Measurements from ENCODE around the gene EPHB4. TPM values are rescaled to one million over a fixed set of nuclear protein-coding genes. Genes with fewer than 3 reads are reported as not detected.

EPHB4 gene
- total RNA-seq: 1 to 10 TPM; 4.1 to 6.4 TPM

DNA sequence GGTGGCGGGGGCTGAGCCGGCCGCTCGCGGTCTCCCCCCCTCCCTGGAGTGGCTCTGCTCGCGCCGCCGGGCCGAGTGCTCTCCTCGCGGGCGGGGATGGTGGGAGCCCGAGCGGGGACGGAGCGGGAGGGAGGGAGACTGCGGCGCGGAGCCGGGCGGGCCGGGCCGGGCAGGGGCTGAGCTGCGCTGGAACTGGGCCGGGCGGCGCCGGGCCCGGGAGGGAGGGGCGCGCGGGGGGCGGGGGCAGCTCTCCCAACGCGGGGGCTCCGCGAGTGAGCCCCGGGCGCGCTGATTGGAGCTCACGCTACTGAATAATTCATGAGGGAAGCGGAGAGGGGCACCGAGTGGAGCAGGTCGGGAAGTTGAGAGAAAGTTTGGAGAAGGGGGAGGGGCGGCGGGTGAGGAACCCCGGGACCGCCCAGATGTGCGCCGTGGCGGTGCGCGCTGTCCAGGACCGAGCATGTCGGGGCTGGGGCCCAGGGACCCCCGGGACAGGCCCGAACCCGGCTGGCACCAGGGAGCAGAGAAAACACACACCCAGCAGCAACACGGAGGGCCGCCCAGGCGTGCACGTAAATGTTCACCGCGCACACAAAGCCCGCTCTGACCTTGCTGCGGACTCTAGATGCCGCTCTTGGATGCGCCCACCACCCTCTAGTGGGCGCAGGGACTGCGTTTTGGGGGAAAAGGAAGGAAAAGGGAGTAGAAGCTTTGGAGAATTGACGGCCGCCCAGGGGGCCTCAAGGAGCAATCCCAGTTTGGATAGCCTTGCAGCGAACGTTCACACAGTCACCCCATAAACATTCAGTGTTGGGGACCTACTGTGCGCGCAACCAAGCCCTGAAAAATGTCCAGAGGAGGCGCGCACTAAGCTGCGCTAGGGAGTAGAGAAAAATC is at the start of gene EPHB4:
TSS of gene EPHB4 (minus strand) at position 194 of the 897 bp plus-strand sequence. CDS start 493 bp downstream, outside the sequence.
- peaks cover 41% of the 10 kb centered on the region for H3K27me3 Mint-ChIP-seq
- peaks cover 16% of the 10 kb centered on the region for H3K4me1 Mint-ChIP-seq
- H3K27ac Mint-ChIP-seq: no peak within 1 kb of the TSS
- peak; percentile 9 for ATAC-seq (replicated peaks)
- no peaks in the 10 kb centered on the region for H3K9me3 Mint-ChIP-seq
- peaks cover 11% of the 10 kb centered on the region for H3K36me3 Mint-ChIP-seq (ENCODE audit: low read depth)
- peak within 1 kb of the TSS; percentile 68 for H3K4me3 Mint-ChIP-seq

DNA sequence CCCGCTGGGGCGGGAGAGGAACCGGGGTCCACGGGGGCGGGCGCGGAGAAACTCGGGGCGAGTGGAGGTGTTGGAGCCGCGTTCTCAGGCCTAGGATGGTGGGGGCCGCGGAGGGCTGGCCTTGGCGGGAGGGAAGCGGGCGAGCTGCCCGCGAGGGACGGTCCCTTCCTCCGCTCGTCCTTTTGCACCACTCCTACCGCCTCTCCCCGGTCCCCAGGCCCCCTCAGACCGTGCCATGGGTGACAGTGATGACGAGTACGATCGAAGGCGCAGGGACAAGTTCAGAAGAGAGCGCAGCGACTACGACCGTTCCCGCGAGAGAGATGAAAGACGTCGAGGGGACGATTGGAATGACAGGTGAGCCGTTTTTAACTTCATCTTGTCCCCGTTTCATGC is 48.0 kb upstream of the EPHB4 start:
- Mint-ChIP-seq H3K4me1 (peaks cover 19% of the 10 kb centered on the region), H3K4me3 (peak overlapping the region; percentile 97), H3K27me3 (no peaks in the 10 kb centered on the region), H3K27ac (peak overlapping the region; percentile 99), H3K36me3 (ENCODE audit: low read depth) (peaks cover 99% of the 10 kb centered on the region), H3K9me3 (no peaks in the 10 kb centered on the region)
- peak; percentile 53 for ATAC-seq (replicated peaks)

GRCh38 chr7:100874577-100875355 is 47.4 kb upstream of the EPHB4 start, which contains the start of gene SRRT:
Gene SRRT (plus strand): TSS chr7:100875103. CDS start chr7:100875591, 488 bp downstream.
- Mint-ChIP-seq H3K4me3 (peak within 1 kb of the TSS; percentile 97), H3K36me3 (ENCODE audit: low read depth) (peaks cover 94% of the 10 kb centered on the region), H3K9me3 (no peaks in the 10 kb centered on the region), H3K27ac (peak within 1 kb of the TSS; percentile 99), H3K4me1 (peaks cover 15% of the 10 kb centered on the region), H3K27me3 (no peaks in the 10 kb centered on the region)
- ATAC-seq (replicated peaks): peak; percentile 96

GRCh38 chr7:100874300-100874576 is 46.9 kb upstream of the EPHB4 start:
- Mint-ChIP-seq H3K9me3 (no peaks in the 10 kb centered on the region), H3K4me3 (peak overlapping the region; percentile 97), H3K27ac (peak overlapping the region; percentile 99), H3K4me1 (peaks cover 12% of the 10 kb centered on the region), H3K27me3 (no peaks in the 10 kb centered on the region), H3K36me3 (ENCODE audit: low read depth) (peaks cover 88% of the 10 kb centered on the region)
- no peak for ATAC-seq (replicated peaks)

GRCh38 chr7:100873599-100874299 is 46.4 kb upstream of the EPHB4 start:
- H3K27ac Mint-ChIP-seq: peak overlapping the region; percentile 99
- no peaks in the 10 kb centered on the region for H3K9me3 Mint-ChIP-seq
- peak overlapping the region; percentile 97 for H3K4me3 Mint-ChIP-seq
- peaks cover 83% of the 10 kb centered on the region for H3K36me3 Mint-ChIP-seq (ENCODE audit: low read depth)
- no peak for ATAC-seq (replicated peaks)
- H3K27me3 Mint-ChIP-seq: no peaks in the 10 kb centered on the region
- H3K4me1 Mint-ChIP-seq: peaks cover 12% of the 10 kb centered on the region

GRCh38 chr7:100867776-100868485 is 40.6 kb upstream of the EPHB4 start:
- no peak for ATAC-seq (replicated peaks)
- H3K36me3 Mint-ChIP-seq (ENCODE audit: low read depth): peaks cover 49% of the 10 kb centered on the region
- H3K27me3 Mint-ChIP-seq: no peaks in the 10 kb centered on the region
- no peaks in the 10 kb centered on the region for H3K4me1 Mint-ChIP-seq
- H3K9me3 Mint-ChIP-seq: no peaks in the 10 kb centered on the region
- H3K4me3 Mint-ChIP-seq: peak overlapping the region; percentile 86
- peak overlapping the region; percentile 95 for H3K27ac Mint-ChIP-seq

DNA sequence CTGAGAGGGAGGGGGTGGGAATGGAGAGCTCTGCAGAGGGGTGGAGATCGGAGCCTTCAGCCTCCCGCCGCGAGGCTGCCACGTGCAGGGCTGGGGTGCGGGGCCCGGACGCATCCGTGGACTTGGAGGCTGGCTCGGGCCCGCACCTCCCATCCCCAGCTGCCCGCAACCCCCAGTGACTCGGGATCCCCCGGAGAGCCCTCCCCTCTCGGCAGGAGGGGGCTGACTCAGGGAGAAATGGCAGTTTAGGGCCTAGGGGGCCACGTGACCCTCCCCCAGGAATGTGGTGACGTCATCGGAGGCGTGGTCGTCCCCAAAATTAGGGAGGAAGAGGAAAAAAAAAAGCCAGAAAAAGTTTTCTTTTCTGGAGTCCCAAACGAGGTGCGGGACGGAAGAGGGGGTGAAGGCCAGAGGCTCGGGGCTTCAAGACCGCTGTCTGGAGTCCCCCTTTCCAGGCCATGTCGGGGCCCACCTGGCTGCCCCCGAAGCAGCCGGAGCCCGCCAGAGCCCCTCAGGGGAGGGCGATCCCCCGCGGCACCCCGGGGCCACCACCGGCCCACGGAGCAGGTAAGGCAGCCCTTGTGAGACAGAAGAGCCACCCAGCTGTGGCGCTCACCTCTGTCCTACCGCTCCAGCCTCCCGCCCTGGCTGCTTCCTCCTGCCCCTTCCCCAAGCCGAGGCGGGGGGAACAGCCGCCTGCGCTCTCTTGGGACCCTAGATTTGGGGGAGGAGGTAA is 39.9 kb upstream of the EPHB4 start, which contains the start of gene TRIP6:
TSS of gene TRIP6 (plus strand) at position 348 of the 736 bp plus-strand sequence. CDS start at position 459, 111 bp downstream.
- Mint-ChIP-seq H3K9me3 (no peaks in the 10 kb centered on the region), H3K36me3 (ENCODE audit: low read depth) (peaks cover 49% of the 10 kb centered on the region), H3K4me1 (no peaks in the 10 kb centered on the region), H3K27me3 (no peaks in the 10 kb centered on the region), H3K4me3 (peak within 1 kb of the TSS; percentile 86), H3K27ac (peak within 1 kb of the TSS; percentile 95)
- ATAC-seq (replicated peaks): peak; percentile 85

DNA sequence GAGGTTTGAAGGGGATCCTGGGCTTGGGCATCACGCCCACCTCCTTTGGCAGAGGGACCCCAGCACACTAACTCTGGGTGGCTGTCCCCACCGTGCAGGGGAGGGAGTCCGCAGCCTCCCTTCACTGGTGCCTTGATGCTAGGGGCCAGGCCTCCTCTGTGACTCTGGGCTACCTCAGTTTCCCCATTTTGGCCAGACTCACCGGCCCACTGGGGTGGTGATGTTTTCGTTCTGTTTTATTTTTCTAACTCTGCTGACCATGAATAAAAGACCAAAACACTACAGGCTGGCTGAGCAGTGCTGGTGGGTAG is 39.4 kb upstream of the EPHB4 start:
- H3K36me3 Mint-ChIP-seq (ENCODE audit: low read depth): peaks cover 49% of the 10 kb centered on the region

DNA sequence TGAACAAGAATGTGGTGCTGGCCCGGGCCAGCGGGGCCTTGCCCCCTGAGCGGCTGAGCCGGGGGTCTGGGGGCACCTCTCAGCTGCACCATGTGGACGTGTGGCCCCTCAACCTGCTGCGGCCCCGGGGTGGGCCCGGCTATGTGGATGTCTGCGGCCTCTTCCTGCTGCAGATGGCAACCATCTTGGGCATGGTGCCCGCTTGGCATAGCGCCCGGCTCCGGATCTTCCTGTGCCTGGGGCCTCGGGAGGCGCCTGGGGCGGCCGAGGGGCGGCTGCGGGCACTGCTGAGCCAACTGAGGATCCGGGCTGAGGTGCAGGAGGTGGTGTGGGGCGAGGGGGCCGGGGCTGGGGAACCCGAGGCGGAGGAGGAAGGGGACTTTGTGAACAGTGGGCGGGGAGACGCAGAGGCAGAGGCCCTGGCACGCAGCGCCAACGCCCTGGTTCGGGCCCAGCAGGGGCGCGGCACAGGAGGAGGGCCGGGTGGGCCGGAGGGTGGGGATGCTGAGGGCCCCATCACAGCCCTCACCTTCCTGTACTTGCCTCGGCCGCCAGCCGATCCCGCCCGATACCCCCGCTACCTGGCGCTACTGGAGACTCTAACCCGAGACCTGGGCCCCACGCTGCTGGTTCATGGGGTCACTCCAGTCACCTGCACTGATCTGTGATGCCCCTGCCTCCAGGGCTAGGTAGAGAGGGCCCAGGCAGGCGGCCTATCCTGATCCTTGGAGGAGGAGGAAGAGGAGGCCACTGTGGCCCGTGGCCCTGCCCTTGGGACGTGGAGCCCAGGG is 38.8 kb upstream of the EPHB4 start:
- peak overlapping the region; percentile 86 for H3K4me3 Mint-ChIP-seq
- H3K36me3 Mint-ChIP-seq (ENCODE audit: low read depth): peaks cover 46% of the 10 kb centered on the region
- peak; percentile 8 for ATAC-seq (replicated peaks)
- H3K27ac Mint-ChIP-seq: peak overlapping the region; percentile 95
- no peaks in the 10 kb centered on the region for H3K4me1 Mint-ChIP-seq
- H3K9me3 Mint-ChIP-seq: no peaks in the 10 kb centered on the region
- no peaks in the 10 kb centered on the region for H3K27me3 Mint-ChIP-seq

More for the DNA sequence above, 39.4 kb upstream of the EPHB4 start:
- H3K27me3 Mint-ChIP-seq: no peaks in the 10 kb centered on the region
- H3K27ac Mint-ChIP-seq: peak overlapping the region; percentile 95
- no peaks in the 10 kb centered on the region for H3K9me3 Mint-ChIP-seq
- ATAC-seq (replicated peaks): no peak
- H3K4me3 Mint-ChIP-seq: peak overlapping the region; percentile 86
- H3K4me1 Mint-ChIP-seq: no peaks in the 10 kb centered on the region

GRCh38 chr7:100865372-100865911 is 38.1 kb upstream of the EPHB4 start:
- H3K27ac Mint-ChIP-seq: no peak overlapping the region
- H3K9me3 Mint-ChIP-seq: no peaks in the 10 kb centered on the region
- ATAC-seq (replicated peaks): no peak
- H3K4me3 Mint-ChIP-seq: peak overlapping the region; percentile 15
- H3K4me1 Mint-ChIP-seq: no peaks in the 10 kb centered on the region
- peaks cover 46% of the 10 kb centered on the region for H3K36me3 Mint-ChIP-seq (ENCODE audit: low read depth)
- no peaks in the 10 kb centered on the region for H3K27me3 Mint-ChIP-seq

DNA sequence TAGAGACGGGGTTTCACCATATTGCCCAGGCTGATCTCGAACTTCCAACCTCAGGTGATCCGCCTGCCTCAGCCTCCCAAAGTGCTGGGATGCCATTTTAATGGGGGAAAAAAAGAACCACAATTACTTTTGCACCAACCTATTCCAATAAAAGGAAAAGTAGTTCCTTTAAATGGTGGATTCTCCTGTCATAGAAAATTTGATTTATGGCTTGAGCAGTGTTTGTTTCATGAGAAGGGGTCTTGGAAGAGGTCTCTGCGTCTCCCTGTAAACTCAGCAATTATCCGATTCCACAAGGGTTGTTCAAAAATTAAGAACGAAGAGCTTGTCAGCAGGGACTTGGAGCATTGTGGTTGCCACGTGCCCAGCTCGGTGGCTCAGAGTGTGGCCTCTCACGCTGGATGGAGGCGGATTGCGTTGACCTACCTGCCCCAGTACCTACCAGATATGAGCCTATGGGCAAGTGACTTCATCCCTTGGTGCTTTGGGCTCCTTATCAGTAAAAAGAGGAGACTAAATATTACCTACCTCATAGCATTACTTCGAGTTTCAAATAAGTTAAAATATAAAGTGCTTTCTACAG is 37.0 kb upstream of the EPHB4 start:
- no peak for ATAC-seq (replicated peaks)
- Mint-ChIP-seq H3K27ac (no peak overlapping the region), H3K27me3 (no peaks in the 10 kb centered on the region)

GRCh38 chr7:100863406-100863950 is 36.2 kb upstream of the EPHB4 start:
- Mint-ChIP-seq H3K4me1 (no peaks in the 10 kb centered on the region), H3K27me3 (no peaks in the 10 kb centered on the region), H3K27ac (no peak overlapping the region), H3K36me3 (ENCODE audit: low read depth) (peaks cover 61% of the 10 kb centered on the region), H3K4me3 (no peak overlapping the region), H3K9me3 (no peaks in the 10 kb centered on the region)
- ATAC-seq (replicated peaks): no peak

More for the DNA sequence above, 37.0 kb upstream of the EPHB4 start:
- H3K36me3 Mint-ChIP-seq (ENCODE audit: low read depth): peaks cover 56% of the 10 kb centered on the region
- no peak overlapping the region for H3K4me3 Mint-ChIP-seq
- no peaks in the 10 kb centered on the region for H3K4me1 Mint-ChIP-seq
- no peaks in the 10 kb centered on the region for H3K9me3 Mint-ChIP-seq

Data from activated T-helper 17 cell treated with anti-CD3 and anti-CD28 coated beads, Interleukin-2, amount 50 U/mL, for 72 hours (primary cell).